Measurements from ENCODE around the gene DPP6.

- no peak for TF ChIP-seq CTCF (IDR thresholded peaks at IDR 0.05; ENCODE audit: low read depth, low read length)
- no peak for TF ChIP-seq POLR2A (IDR thresholded peaks at IDR 0.05; ENCODE audit: extremely low read depth, insufficient read length)
- no peak for TF ChIP-seq MAX (IDR thresholded peaks at IDR 0.05; ENCODE audit: low read depth, low read length)
These were observed 739.4 kb downstream of the DPP6 start for GRCh38 chr7:154791611-154792010.
